D721Med (cell line): ENCODE data around the gene DGKQ.

Experiments used
- DNase-seq: peaks from one replicate; pipeline ENCODE4 v3.0.0; 2011; ENCODE audit warnings: low spot score; ENCODE audit not compliant: insufficient read length
- FAIRE-seq: peaks from 2 replicates; lab custom pipeline; 2011; peaks lifted over from hg19 to GRCh38; lab: Jason Lieb, UNC
- CTCF ChIP-seq: IDR thresholded peaks from 2 replicates; pipeline ENCODE4 v1.5.1; 2012; ENCODE audit warnings: mild to moderate bottlenecking, control low read depth; ENCODE audit not compliant: insufficient read depth; ENCODE audit errors: missing control alignments

Gene DGKQ

GRCh38 chr4:970046-970745 lies 3.2 kb downstream of the DGKQ start:
- FAIRE-seq (no peak), DNase-seq (no peak)
- no peak for TF ChIP-seq CTCF

GRCh38 chr4:968621-969394 lies 4.6 kb downstream of the DGKQ start:
- no peak for TF ChIP-seq CTCF
- DNase-seq (no peak), FAIRE-seq (no peak)

DNA sequence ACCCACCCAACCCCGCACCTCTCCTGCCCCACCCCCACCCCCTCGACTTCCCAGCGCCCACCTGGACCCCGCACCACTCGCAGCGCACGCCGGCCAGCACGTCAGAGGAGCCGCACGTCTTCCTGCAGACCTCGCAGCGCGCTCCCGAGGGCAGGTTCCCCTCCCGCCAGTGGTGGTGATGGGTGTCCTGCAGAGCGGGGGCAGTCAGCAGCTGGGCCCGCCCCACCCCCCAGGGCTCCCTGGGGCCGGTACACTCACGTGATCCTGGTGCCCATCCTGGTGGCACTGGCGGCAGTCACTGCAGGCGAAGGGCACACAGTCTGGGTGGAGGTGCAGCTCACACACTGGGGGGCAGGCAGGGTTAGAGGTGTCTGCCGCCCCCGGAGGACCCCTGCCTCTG lies 5.1 kb downstream of the DGKQ start:
- no peak for TF ChIP-seq CTCF
- DNase-seq = no peak
- FAIRE-seq = no peak

- no peak for DNase-seq
- TF ChIP-seq CTCF = no peak
- FAIRE-seq = no peak
These were observed 6.0 kb downstream of the DGKQ start for GRCh38 chr4:967113-968104.

GRCh38 chr4:966266-967112 lies 6.9 kb downstream of the DGKQ start:
- FAIRE-seq (no peak), DNase-seq (no peak)
- no peak for TF ChIP-seq CTCF

GRCh38 chr4:965766-966134 lies 7.6 kb downstream of the DGKQ start:
- FAIRE-seq (no peak), DNase-seq (no peak)
- TF ChIP-seq CTCF = no peak
